ENCODE measurements around the gene ARL17A.
"Not testable (repeated sequence)": the region's sequence is repeated elsewhere in the genome, so short reads cannot be mapped to it uniquely, and the experiment has no call there.

DNA sequence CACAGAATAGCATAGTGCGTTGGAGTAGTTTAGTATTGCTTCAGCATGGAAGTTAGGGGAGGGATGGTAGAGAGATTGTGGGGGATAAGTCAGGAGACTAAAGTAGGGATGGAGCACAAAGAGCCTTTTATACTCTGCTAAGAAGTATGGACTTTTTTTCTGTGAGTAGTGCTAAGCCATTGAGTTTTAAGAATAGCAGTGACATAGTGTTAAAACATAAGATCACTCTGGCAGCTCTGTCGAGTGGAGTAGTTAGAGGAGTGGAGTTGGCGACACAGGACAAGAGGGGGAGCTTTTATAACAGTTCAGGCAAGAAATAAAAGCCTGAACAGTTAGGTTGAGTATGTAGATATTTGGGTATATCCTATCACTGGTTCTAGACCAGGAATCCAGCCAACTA, 100.7 kb downstream of the ARL17A start:
- TF ChIP-seq, protein P1, sequence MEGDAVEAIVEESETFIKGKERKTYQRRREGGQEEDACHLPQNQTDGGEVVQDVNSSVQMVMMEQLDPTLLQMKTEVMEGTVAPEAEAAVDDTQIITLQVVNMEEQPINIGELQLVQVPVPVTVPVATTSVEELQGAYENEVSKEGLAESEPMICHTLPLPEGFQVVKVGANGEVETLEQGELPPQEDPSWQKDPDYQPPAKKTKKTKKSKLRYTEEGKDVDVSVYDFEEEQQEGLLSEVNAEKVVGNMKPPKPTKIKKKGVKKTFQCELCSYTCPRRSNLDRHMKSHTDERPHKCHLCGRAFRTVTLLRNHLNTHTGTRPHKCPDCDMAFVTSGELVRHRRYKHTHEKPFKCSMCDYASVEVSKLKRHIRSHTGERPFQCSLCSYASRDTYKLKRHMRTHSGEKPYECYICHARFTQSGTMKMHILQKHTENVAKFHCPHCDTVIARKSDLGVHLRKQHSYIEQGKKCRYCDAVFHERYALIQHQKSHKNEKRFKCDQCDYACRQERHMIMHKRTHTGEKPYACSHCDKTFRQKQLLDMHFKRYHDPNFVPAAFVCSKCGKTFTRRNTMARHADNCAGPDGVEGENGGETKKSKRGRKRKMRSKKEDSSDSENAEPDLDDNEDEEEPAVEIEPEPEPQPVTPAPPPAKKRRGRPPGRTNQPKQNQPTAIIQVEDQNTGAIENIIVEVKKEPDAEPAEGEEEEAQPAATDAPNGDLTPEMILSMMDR (IDR thresholded peaks at IDR 0.05): not testable (repeated sequence)
- TF ChIP-seq POLR2A (IDR thresholded peaks at IDR 0.05): not testable (repeated sequence)

Data from right lobe of liver (tissue), 4 donors.